ELR (cell line): ENCODE results near the gene EFCAB5.
"Not testable (repeated sequence)": the region's sequence is repeated elsewhere in the genome, so short reads cannot be mapped to it uniquely, and the experiment has no call there.

Experiments used
- DNase-seq: peaks from one replicate; pipeline ENCODE4 v3.0.0-alpha.2; 2015; ENCODE audit warnings: low read depth

The EFCAB5 gene

DNA sequence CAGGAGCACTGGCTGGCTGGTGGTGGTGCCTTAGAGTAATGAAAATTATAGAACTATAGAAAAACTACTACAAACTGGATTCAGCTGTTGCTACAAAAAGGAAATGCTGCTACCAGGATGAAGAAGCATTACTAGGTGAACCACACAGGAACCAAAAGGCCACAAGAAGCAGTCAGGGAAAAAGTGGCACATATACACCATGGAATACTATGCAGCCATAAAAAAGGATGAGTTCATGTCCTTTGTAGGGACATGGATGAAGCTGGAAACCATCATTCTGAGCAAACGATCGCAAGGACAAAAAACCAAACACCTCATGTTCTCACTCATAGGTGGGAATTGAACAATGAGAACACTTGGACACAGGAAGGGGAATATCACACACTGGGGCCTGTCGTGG lies 5.5 kb upstream of the EFCAB5 start:
- not testable (repeated sequence) for DNase-seq

DNA sequence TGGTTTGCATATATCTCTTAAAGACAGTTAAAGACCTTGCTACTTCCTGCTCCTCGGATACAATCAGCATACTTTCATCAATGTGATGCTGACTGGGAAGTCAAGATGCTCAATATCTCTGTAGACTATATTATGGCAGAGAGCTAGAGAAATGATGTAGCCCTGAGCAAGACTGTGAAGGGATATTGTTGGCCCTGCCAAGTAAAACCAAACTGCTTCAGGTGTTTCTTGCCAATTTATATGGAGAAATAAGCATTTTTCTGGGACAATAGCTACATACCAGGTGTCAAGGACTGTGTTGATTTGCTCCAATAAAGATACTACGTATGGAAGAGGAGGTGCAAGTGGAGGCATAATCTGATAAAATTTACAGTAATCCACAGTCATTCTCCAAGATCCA lies 4.7 kb upstream of the EFCAB5 start:
- no peak for DNase-seq

DNA sequence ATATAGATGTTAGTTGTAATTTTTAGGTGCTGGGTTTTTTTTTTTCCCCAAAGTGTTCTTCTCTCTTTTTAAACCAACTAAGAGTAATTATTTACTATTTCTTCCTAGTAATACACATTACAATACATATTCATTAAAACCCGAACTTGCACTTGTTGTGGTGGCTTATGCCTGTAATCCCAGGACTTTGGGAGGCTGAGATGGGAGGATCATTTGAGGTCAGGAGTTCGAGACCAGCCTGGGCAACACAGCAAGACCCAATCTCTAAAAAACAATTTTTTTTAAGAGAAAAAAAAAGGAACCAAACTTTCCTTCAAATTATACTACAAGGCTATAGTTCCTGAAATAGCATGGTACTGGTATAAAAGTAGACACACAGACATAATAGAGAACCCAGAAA lies 3.8 kb downstream of the EFCAB5 start:
- no peak for DNase-seq

DNA sequence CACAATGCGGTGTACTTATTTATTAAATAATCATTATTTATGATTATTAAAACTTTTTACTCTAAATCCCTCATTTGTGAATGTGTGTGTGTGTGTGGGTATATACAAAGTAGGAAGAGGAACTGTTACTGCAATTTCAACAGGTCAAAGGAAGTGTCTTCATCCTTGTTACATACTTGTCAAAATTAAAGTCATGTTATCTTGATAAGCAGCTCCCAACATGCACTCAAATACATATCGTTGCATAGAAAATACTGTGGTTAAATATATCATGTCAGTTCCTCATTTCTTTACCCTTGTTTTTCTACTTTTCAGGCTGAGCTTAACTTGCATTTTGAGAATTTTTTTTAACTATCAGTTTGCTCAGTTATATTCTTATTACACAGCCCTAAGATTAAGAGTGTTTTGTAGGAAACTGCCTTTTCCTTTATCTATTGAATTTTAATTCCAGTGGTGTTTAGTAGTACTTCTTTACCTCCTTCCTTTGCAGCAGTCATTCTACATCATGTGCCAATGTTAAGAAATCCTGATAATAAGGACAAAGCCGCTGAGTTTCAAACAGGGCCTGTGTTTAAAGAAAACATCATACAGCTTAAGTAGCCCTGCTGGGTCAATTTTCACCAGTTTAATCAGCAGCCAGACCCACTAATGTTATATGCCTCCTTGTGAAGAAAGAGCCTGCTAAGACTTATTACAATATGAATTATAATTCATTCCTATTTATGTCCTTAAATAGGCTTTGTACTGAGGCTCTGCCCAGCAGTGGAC lies 7.2 kb downstream of the EFCAB5 start:
- no peak for DNase-seq

DNA sequence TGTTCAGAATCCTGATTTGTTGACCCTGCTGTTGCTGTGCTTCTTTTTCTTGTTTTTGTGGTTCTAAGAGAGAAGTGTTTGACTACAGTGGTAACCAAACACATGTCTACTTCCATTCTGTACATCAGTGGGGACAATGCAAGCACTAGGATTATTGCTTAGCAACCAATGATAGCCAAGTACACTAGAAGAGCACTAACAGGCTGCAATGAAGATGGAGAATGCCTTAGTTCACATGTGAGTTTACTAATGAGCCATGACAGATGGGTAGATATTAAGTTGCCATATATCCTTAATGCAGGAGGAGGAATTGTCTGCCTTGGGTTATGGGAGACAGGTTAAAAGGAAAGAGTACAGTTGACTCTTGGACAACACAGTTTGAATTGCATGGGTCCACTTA lies 8.3 kb downstream of the EFCAB5 start:
- no peak for DNase-seq

DNA sequence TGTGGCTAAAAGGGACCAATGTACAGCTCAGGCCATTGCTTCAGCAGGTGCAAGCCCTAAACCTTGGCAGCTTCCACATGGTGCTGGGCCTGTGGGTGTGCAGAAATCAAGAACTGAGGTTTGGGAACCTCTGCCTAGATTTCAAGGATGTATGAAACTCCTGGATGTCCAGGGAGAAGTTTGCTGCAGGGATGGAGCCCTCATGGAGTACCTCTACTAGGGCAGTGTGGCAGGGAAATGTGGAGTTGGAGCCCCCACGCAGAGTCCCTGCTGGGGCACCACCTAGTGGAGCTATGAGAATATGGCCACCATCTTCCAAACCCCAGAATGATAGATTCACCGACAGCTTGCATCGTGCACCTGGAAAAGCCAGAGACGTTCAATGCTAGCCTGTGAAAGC lies 13.0 kb downstream of the EFCAB5 start:
- DNase-seq: peak; percentile 5

DNA sequence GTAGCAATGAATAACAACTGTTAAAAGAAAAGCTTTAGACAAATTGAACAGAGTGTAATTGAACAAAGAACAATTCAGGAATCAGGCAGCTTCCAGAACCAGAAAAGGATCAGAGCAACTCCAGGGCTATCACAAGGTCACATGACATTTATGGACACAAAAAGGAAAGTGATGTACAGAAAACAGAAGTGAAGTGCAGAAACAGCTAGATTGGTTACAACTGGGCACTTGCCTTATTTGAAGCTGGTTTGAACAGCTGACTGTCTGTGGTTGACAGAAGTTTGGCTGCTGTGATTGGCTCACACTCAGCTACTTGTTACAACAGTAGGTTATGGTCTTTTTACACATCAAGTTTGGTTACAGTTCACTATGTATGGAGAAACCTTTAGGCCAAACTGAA lies 14.8 kb downstream of the EFCAB5 start:
- DNase-seq: no peak

DNA sequence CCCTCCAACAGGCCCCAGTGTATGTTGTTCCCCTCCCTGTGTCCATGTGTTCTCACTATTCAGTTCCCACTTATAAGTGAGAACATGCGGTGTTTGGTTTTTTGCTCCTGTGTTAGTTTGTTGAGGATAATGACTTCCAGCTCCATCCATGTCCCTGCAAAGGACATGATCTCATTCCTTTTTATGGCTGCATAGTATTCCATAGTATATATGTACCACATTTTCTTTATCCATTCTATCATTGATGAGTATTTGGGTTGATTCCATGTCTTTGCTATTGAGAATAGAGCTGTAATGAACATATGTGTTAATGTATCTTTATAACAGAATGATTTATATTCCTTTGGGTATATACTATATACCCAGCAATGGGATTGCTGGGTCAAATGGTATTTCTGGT lies 16.1 kb downstream of the EFCAB5 start:
- DNase-seq: not testable (repeated sequence)

DNA sequence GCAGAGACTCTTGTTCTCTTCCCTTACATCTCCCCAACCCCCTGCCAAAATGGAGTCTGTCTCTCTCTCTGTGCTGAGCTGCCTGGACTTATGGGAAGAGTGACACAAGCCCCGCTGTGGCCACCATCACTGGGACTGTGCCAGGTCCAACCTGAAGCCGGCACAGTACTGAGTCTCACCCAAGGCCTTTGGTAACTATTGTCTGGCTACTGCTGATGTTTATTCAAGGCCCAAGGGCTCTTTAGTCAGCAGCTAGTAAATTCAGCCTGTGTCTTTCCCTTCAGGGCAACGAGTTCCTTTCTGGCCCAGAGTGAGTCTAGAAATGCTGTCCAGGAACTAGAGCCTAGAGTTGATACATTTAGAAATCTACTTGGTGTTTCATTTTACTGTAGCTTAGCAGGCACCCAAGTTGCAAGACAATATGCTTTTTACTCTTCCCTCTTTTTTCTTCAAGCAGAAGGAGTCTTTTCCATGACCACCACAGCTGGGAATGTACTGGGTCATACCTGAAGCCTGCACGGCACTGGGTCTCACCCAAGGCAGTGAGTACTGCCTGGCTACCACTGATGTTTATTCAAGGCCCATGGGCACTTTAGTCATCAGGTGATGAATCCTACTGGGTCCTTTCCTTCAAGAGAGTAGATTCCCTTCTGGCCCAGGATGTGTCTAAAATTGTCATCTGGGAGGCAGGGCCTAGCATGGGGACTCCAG lies 17.7 kb downstream of the EFCAB5 start:
- DNase-seq: peak; percentile 88

DNA sequence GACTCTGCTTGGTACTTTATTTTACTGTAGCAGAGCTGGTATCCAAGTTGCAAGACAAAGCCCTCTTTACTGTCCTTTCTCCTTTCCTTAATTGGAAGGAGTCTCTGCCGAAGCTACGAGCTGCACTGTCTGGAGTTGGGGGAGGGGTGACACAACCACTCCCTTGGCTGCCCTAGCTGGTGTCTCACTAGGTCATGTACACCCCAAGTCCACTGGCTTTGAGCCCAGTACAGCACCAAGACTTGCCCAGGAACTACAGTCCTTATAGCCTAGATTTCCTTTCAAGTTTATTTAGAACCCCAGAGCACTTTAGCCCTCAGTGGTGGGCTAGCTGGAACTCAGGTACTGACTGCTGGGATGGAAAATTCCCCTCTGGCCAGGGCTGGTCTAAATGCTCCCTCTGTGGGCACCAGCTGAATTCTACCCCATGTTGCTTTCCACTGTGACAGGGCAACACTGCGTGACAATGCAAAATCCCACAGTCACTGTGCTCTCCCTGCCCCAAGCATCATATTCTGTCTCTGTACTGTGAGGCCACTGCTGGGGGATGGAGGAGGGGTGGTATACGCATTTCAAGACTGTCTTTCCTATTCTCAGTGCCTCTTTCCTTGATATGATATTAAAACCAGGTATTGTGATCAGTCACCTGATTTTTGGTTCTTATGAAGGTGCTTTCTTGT lies 18.4 kb downstream of the EFCAB5 start:
- DNase-seq: peak; percentile 45

DNA sequence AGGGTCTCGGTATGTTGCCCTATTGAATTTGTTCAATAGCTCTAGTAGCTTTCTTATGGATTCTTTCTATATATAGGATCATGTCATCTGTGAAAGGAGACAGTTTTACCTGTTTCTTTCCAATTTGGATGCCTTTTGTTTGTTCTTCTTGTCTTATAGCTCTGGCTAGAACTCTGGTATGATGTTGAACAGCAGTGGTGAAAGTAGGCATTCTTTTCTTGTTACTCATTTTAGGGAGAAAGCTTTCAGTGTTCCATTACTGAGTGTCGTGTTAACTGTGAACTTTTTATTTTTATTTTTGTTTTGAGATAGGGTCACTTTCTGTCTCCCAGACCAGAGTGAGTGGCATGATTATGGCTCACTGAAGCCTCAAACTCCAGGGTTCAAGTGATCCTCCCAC lies 21.2 kb downstream of the EFCAB5 start:
- DNase-seq: peak; percentile 53

DNA sequence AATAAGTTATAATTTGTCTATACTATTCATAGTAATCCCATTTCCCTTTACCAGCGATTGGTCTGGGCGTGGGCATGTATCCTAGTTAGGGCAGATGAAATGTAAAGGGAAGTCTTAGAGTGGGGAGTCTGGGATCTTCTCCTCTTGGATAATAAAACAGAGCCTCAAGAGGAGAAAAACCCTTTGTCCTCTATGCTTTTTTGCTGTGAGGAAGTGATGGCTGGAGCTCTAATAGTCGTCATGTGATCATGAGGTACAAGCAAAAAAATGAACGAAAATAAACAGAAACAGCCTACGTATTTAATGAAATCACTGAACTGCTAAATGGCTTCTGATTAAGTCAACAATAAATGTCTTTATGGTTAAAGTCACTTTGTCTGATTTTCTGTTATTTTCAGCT lies 26.8 kb downstream of the EFCAB5 start:
- no peak for DNase-seq

DNA sequence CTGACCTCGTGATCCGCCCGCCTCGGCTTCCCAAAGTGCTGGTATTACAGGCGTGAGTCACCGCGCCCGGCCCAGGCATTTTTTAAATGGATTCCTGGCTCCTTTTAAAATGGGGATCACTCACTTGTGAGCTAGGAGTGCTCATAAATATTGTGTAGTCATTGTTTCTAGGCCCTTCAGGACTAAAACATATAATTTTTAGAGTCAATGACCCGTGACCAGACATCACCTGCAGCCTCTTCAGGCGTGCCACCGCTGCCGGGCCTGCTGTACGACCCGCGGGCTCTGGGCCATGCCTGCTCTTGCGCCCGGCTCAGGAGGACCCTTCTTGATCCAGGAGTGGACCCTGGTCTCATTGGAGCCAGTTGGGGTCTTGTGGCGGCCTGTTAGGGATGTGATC lies 30.8 kb downstream of the EFCAB5 start:
- no peak for DNase-seq

DNA sequence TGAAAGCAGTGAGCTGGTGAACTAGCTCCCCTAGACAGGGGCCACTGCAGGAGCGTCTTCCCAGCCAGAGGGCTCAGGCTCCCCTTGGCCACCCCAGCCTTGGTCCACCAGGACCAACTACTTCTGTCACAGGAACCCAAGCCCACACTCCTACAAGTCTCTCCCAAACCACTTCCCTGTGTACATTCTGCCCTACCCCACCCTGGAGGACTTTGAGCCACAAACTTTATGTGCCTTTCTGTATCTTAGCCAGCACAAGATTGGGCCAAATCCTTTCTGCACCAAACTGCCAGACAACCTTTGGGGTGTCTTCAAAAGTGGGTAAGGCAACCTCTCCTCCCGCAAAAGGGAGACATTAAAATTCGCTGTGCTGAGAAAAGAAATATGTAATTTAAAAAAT lies 31.6 kb downstream of the EFCAB5 start:
- DNase-seq: no peak

DNA sequence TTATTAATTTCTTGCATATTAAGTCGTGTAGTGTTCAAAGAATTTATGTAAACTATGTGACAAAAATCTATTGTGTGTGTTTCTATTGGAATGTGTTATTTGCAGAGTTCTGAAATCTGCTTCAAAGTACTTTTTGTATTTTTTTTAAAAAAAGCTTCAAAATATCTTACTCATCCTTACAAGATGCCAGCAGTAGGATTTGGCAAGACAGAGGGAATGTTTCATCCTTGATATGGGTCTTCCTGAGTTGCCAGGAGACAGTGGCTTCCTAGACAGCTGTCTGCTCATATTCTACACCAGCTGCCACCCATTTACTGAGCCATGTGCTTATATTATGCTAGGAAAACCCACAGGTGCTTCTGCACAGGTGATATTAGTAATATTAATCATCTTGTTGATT lies 36.4 kb downstream of the EFCAB5 start:
- DNase-seq: peak; percentile 20

DNA sequence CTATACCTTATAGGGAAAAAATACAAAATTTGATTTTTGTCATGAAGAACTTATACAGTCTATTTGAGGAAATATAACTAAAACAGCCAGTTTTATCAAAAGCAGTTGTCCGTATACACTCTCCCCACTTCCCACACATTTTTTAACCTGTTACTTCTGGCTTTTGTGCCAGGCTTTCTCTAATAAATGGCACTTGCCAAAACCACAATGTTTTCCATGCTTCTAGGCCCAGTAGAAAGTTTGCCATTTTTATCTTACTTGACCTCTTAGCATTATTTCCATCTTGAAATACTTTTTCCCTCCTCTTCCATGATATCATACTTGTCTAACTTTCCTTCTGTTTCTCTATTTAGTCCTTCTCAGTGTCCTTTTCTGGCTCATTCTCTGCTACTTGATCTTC lies 38.8 kb downstream of the EFCAB5 start:
- DNase-seq: no peak

DNA sequence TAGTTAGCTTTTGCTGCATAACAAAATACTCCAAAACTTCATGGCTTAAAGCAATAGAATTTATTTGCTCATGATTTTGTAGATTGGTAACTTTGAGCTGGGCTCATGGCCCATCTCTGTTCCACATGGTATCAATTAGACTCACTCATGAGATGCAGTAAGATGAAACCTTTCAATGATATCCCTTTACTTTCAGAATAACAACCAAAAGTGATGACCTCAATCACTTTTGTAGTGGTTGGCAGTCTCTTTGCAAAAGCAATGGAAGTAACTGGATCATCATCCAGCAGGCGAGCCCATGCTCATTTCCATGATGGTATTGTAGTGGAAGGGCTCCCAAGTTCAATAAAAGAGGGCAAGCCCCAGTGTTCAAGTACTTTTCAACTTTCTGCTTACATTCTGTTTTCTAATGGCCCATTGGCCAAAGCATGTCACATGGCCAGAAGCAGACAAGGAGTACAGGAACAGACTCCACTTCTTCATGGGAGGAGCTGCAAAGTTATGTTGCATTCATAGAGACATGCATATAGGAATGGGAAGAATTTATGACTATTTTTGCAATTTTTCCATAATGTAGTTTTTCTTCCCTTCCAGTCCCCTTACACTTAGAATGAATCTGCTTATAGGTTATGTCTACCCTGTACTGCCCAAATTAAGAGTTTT lies 41.7 kb downstream of the EFCAB5 start:
- no peak for DNase-seq

DNA sequence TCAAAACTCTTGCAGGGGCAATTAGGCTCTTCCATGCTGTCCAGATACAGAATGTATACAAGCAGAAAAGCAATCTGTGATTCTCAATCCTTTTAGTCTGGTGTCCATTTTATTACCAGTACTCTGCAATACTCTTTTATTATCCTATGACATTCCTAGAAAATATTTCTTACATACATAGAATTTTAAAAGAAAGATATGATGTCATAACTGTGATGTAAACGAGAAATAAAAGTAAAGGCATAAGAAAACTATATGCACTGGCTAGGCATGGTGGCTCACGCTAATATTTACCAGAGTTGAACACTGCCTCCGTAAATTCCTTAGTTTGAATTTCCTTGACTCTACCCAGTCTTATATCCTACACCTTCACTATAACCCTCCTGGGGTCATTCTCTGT lies 55.0 kb downstream of the EFCAB5 start:
- no peak for DNase-seq

DNA sequence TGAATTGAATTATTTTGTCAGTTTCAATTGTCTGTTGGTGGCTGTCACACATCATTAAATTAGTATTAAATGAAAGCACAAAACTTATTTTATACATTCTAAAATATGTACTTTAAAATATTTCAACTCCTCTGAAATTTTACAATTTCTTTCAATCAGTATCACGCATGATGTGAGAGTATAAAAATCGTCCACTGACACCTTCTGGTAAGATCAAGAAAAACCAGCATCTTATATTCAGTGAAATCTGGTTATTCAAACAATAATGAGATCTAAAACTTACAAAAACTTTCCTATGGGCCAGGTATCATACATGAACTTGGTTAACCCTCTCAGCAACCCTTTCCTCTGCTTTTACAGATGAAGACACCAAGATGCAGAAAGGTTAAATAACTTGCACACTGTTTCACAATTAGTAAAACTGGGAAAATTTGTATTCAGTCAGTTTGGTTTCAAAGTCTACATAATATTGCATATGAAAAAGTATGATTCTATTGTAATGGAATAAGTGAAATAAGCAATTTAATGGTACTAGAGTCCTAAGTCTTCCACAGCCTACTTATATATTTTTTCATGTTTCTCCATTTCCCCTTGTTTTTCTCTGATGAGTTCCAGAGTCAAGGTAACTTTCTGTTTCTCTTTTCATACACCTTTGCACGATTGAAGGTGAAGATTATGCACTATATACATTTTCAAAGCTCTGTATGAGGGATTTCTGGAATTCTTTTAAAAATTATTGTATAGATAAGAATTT lies 58.7 kb downstream of the EFCAB5 start:
- DNase-seq: peak; percentile 25

DNA sequence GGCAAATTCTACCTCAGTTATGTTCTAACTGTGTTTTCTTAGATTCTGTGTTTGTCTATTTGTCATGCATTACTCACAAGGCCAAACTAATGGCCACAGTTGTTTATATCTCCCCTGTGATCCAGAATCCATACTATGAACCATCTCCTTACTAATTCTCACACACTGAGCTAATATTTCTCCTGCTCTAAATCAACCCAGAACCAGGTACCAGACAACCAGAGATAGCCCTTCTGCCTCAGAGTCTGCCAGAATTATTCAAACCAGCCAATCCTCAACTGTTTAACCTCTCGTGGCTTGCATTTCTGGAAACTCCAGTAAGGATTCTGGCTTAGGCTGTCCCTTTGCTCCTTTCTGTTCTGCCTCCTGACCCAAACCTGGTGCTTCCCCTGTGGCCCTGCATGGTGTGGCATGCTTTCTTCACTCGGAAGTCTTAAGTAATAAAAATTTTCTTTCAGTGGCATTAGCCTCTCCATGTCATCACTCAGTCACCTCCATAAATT lies 59.4 kb downstream of the EFCAB5 start:
- DNase-seq: peak; percentile 73

DNA sequence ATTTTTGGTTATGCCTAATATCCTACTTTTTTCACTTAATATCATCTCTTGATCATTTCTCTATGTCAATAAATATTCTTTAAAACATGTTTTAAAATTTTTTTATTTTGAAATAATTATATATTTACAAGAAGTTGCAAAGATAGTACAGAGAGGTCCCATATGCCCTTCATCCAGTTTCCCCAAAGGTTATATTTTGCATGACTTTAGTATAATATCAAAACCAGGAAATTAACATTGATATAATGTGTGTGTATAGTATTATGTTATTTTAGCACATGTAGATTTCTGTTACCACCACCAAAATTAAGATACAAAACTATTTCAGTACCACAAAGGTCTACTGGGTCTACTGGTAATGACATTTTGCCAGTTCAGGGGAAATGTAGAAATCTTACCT lies 60.7 kb downstream of the EFCAB5 start:
- no peak for DNase-seq
